ENCODE data around the gene C16orf54.
"Not testable (repeated sequence)": the region's sequence is repeated elsewhere in the genome, so short reads cannot be mapped to it uniquely, and the experiment has no call there.

DNA sequence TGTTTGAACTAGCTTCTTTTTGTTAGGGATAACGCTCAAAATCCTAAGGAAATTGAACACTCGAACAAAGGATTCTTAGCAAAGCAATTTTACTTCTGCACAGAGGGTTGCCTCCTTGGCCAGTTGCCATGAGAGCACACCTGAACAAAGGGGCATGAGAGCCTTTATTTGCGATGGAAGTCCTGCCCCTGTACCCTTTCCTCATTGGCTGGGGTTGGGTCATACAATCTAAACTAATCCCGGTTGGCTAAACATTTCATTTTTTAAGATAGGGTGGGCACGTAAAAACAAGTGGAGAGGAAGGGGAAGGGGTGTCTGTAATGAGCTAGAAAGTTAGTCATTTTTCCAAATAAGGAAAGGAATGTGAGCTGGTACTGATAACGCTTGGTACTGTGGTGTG, 36.1 kb downstream of the C16orf54 start:
- TF ChIP-seq, protein P1, sequence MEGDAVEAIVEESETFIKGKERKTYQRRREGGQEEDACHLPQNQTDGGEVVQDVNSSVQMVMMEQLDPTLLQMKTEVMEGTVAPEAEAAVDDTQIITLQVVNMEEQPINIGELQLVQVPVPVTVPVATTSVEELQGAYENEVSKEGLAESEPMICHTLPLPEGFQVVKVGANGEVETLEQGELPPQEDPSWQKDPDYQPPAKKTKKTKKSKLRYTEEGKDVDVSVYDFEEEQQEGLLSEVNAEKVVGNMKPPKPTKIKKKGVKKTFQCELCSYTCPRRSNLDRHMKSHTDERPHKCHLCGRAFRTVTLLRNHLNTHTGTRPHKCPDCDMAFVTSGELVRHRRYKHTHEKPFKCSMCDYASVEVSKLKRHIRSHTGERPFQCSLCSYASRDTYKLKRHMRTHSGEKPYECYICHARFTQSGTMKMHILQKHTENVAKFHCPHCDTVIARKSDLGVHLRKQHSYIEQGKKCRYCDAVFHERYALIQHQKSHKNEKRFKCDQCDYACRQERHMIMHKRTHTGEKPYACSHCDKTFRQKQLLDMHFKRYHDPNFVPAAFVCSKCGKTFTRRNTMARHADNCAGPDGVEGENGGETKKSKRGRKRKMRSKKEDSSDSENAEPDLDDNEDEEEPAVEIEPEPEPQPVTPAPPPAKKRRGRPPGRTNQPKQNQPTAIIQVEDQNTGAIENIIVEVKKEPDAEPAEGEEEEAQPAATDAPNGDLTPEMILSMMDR (IDR thresholded peaks at IDR 0.05), result not testable (repeated sequence)
- not testable (repeated sequence) for TF ChIP-seq POLR2A (IDR thresholded peaks at IDR 0.05)
